NT2/D1 (cell line): ENCODE data around the gene TNFAIP2.

Experiments
- SUZ12 ChIP-seq: IDR thresholded peaks from 2 replicates; pipeline ENCODE4 v1.6.1; 2011; ENCODE audit not compliant: insufficient read length, insufficient read depth; ENCODE audit errors: extremely low read depth
- YY1 ChIP-seq: IDR thresholded peaks from 2 replicates; pipeline ENCODE4 v1.6.1; 2011; ENCODE audit not compliant: insufficient read length, insufficient read depth
- ZNF274 ChIP-seq: IDR thresholded peaks from 2 replicates; pipeline ENCODE4 v1.6.1; 2011; ENCODE audit warnings: mild to moderate bottlenecking, low read depth, low read length

- TF ChIP-seq SUZ12 (no peak), ZNF274 (no peak), YY1 (no peak)
These were observed 10.2 kb downstream of the TNFAIP2 start for GRCh38 chr14:103133210-103134140.
